ENCODE measurements around the gene PUSL1. TPM values are rescaled to one million over a fixed set of nuclear protein-coding genes. Genes with fewer than 3 reads are reported as not detected.

The PUSL1 gene
- total and polyA plus RNA-seq, 2 of the 13 experiments (the other 11 are each of a cell fraction or from before 2014, with no cell fraction given) = 8.3 to 22.2 TPM

DNA sequence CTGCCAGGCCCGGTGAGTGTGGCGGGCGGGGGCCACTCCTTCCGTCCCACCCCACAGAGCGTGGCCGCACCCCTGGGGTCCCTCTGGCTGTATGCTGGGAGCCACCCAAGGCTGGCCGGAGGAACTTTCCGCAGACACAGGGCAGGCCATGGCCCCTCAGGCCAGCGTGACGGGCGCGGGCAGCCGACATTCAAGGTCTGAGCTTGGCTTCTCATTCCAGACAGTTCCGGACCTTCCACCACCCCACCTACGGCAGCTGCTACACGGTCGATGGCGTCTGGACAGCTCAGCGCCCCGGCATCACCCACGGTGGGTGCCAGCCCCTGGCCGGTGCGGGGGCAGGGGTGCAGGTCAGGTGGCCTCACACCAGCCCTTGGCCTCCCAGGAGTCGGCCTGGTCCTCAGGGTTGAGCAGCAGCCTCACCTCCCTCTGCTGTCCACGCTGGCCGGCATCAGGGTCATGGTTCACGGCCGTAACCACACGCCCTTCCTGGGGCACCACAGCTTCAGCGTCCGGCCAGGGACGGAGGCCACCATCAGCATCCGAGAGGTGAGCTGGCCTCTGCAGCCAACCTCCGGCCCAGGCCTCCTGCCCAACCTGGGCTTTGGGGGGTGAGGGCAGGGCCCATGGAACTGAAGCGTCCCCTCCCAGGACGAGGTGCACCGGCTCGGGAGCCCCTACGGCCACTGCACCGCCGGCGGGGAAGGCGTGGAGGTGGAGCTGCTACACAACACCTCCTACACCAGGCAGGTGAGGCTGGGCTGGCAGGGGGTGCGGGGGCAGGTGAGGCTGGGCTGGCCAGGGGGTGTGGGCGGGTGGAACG is 20.9 kb upstream of the PUSL1 start (continued):
- TF ChIP-seq ZFP36L1 (CRISPR knock-in tag; IDR thresholded peaks at IDR 0.05) (0 out of 2 replicates have a peak, but pooled peaks have one; percentile 26), CREM (IDR thresholded peaks at IDR 0.05) (no peak), CREM (CRISPR knock-in tag; IDR thresholded peaks at IDR 0.05) (no peak), ZFP82 (CRISPR knock-in tag; IDR thresholded peaks at IDR 0.05; ENCODE audit: borderline replicate concordance) (no peak), ISL2 (CRISPR knock-in tag; IDR thresholded peaks at IDR 0.05) (no peak), PLRG1 (conservative IDR thresholded peaks at IDR 0.05) (no peak), DR1 (CRISPR knock-in tag; IDR thresholded peaks at IDR 0.05) (no peak), SALL1 (CRISPR knock-in tag; IDR thresholded peaks at IDR 0.05) (peak; percentile 61), ZSCAN12 (CRISPR knock-in tag; IDR thresholded peaks at IDR 0.05) (no peak), FOXA1 (IDR thresholded peaks at IDR 0.05) (no peak), FOXA1 (CRISPR knock-in tag; IDR thresholded peaks at IDR 0.05) (no peak), FOXP1 (IDR thresholded peaks at IDR 0.05) (no peak), FOXP1 (CRISPR knock-in tag; IDR thresholded peaks at IDR 0.05) (no peak)
- TF ChIP-seq, protein P1, sequence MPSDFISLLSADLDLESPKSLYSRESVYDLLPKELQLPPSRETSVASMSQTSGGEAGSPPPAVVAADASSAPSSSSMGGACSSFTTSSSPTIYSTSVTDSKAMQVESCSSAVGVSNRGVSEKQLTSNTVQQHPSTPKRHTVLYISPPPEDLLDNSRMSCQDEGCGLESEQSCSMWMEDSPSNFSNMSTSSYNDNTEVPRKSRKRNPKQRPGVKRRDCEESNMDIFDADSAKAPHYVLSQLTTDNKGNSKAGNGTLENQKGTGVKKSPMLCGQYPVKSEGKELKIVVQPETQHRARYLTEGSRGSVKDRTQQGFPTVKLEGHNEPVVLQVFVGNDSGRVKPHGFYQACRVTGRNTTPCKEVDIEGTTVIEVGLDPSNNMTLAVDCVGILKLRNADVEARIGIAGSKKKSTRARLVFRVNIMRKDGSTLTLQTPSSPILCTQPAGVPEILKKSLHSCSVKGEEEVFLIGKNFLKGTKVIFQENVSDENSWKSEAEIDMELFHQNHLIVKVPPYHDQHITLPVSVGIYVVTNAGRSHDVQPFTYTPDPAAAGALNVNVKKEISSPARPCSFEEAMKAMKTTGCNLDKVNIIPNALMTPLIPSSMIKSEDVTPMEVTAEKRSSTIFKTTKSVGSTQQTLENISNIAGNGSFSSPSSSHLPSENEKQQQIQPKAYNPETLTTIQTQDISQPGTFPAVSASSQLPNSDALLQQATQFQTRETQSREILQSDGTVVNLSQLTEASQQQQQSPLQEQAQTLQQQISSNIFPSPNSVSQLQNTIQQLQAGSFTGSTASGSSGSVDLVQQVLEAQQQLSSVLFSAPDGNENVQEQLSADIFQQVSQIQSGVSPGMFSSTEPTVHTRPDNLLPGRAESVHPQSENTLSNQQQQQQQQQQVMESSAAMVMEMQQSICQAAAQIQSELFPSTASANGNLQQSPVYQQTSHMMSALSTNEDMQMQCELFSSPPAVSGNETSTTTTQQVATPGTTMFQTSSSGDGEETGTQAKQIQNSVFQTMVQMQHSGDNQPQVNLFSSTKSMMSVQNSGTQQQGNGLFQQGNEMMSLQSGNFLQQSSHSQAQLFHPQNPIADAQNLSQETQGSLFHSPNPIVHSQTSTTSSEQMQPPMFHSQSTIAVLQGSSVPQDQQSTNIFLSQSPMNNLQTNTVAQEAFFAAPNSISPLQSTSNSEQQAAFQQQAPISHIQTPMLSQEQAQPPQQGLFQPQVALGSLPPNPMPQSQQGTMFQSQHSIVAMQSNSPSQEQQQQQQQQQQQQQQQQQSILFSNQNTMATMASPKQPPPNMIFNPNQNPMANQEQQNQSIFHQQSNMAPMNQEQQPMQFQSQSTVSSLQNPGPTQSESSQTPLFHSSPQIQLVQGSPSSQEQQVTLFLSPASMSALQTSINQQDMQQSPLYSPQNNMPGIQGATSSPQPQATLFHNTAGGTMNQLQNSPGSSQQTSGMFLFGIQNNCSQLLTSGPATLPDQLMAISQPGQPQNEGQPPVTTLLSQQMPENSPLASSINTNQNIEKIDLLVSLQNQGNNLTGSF (CRISPR knock-in tag; IDR thresholded peaks at IDR 0.05) = no peak
- TF ChIP-seq, protein P2, sequence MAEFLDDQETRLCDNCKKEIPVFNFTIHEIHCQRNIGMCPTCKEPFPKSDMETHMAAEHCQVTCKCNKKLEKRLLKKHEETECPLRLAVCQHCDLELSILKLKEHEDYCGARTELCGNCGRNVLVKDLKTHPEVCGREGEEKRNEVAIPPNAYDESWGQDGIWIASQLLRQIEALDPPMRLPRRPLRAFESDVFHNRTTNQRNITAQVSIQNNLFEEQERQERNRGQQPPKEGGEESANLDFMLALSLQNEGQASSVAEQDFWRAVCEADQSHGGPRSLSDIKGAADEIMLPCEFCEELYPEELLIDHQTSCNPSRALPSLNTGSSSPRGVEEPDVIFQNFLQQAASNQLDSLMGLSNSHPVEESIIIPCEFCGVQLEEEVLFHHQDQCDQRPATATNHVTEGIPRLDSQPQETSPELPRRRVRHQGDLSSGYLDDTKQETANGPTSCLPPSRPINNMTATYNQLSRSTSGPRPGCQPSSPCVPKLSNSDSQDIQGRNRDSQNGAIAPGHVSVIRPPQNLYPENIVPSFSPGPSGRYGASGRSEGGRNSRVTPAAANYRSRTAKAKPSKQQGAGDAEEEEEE (CRISPR knock-in tag; IDR thresholded peaks at IDR 0.05; ENCODE audit: borderline replicate concordance) = no peak
- TF ChIP-seq, protein P3, sequence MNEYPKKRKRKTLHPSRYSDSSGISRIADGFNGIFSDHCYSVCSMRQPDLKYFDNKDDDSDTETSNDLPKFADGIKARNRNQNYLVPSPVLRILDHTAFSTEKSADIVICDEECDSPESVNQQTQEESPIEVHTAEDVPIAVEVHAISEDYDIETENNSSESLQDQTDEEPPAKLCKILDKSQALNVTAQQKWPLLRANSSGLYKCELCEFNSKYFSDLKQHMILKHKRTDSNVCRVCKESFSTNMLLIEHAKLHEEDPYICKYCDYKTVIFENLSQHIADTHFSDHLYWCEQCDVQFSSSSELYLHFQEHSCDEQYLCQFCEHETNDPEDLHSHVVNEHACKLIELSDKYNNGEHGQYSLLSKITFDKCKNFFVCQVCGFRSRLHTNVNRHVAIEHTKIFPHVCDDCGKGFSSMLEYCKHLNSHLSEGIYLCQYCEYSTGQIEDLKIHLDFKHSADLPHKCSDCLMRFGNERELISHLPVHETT (CRISPR knock-in tag; conservative IDR thresholded peaks at IDR 0.05) = no peak
- TF ChIP-seq, protein P4, sequence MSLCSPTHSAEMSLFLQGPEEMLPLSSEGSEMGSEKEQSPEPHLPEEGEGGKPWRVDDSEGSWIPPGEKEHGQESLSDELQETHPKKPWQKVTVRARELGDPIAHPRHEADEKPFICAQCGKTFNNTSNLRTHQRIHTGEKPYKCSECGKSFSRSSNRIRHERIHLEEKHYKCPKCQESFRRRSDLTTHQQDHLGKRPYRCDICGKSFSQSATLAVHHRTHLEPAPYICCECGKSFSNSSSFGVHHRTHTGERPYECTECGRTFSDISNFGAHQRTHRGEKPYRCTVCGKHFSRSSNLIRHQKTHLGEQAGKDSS (CRISPR knock-in tag; IDR thresholded peaks at IDR 0.05; ENCODE audit: borderline replicate concordance, low read depth) = peak; percentile 65; the same call in 1 of the 2 replicates
- TF ChIP-seq, protein P5, sequence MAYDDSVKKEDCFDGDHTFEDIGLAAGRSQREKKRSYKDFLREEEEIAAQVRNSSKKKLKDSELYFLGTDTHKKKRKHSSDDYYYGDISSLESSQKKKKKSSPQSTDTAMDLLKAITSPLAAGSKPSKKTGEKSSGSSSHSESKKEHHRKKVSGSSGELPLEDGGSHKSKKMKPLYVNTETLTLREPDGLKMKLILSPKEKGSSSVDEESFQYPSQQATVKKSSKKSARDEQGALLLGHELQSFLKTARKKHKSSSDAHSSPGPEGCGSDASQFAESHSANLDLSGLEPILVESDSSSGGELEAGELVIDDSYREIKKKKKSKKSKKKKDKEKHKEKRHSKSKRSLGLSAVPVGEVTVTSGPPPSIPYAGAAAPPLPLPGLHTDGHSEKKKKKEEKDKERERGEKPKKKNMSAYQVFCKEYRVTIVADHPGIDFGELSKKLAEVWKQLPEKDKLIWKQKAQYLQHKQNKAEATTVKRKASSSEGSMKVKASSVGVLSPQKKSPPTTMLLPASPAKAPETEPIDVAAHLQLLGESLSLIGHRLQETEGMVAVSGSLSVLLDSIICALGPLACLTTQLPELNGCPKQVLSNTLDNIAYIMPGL (CRISPR knock-in tag; IDR thresholded peaks at IDR 0.05; ENCODE audit: borderline replicate concordance in 1 of 2, low read depth in 1 of 2) = peak in 1 of 2 experiments; percentile 62; a peak in 1 of 4 replicates

Measured in HepG2 (cell line).